CD14-positive monocyte (primary cell): Measurements from ENCODE around the gene MAP3K20. TPM values are rescaled to one million over a fixed set of nuclear protein-coding genes. Genes with fewer than 3 reads are reported as not detected.

Experiments used
- DNase-seq, 3 donors: peaks; one replicate each; pipeline ENCODE4 v3.0.0-alpha.2; 2011 to 2022
- H2AFZ ChIP-seq: 2 replicates; pipeline ENCODE4 v1.6.0; 2012; ENCODE audit warnings: mild to moderate bottlenecking, low read depth, low read length, inconsistent platforms; ENCODE audit not compliant: insufficient read depth, poor library complexity, severe bottlenecking
- H3K27ac ChIP-seq, 2 donors: 1 replicate in 1 of 2; 2 replicates in 1 of 2; pipeline ENCODE4 v1.5.1; 2012 to 2013; ENCODE audit warnings: low read length in 2 of 2, control low read depth in 1 of 2, inconsistent platforms in 1 of 2, low read depth in 1 of 2, mild to moderate bottlenecking in 1 of 2
- H3K27me3 ChIP-seq, 2 donors: one replicate each; pipeline versions ENCODE4 v1.6.0 to v1.6.1; 2011 to 2013; ENCODE audit warnings: low read length in 2 of 2; ENCODE audit not compliant: control insufficient read depth in 2 of 2, insufficient read depth in 2 of 2
- H3K36me3 ChIP-seq, 2 donors: replicated peaks in 1 of 2; 1 replicate in 1 of 2; 2 replicates in 1 of 2; pipeline versions ENCODE4 v1.5.1 to v1.6.1; 2012 to 2013; ENCODE audit warnings: low read length in 2 of 2, control low read depth in 1 of 2, inconsistent platforms in 1 of 2, mild to moderate bottlenecking in 1 of 2; ENCODE audit not compliant: insufficient read depth in 2 of 2, control insufficient read depth in 1 of 2
- H3K4me1 ChIP-seq, 2 donors: 1 replicate in 1 of 2; 2 replicates in 1 of 2; pipeline versions ENCODE4 v1.5.1 to v1.6.1; 2012 to 2013; ENCODE audit warnings: low read length in 2 of 2, control low read depth in 1 of 2, inconsistent platforms in 1 of 2, mild to moderate bottlenecking in 1 of 2, moderate library complexity in 1 of 2; ENCODE audit not compliant: insufficient read depth in 2 of 2, control insufficient read depth in 1 of 2
- H3K4me2 ChIP-seq: replicated peaks from 2 replicates; pipeline ENCODE3; 2012; ENCODE audit warnings: low read length, moderate library complexity, mild to moderate bottlenecking; ENCODE audit not compliant: poor library complexity, severe bottlenecking; ENCODE audit errors: extremely low read depth
- H3K4me3 ChIP-seq, 3 experiments: fragments of 200-600 bp in 1 of 3; sonication (generic) in 1 of 3; replicated peaks in 1 of 3; 1 replicate in 2 of 3; 2 replicates in 1 of 3; pipeline ENCODE4 v1.5.1; 2011 to 2013; ENCODE audit warnings: low read length in 3 of 3, mild to moderate bottlenecking in 3 of 3, control low read depth in 2 of 3, low read depth in 2 of 3, inconsistent platforms in 1 of 3, moderate library complexity in 1 of 3
- H3K79me2 ChIP-seq: 2 replicates; pipeline ENCODE4 v1.6.0; 2012; ENCODE audit warnings: mild to moderate bottlenecking, control low read depth, inconsistent platforms, low read length, moderate library complexity; ENCODE audit not compliant: insufficient read depth
- H3K9ac ChIP-seq: 2 replicates; pipeline ENCODE4 v1.6.0; 2017; ENCODE audit warnings: low read length, mild to moderate bottlenecking; ENCODE audit not compliant: insufficient read depth, poor library complexity, severe bottlenecking
- H3K9me3 ChIP-seq, 2 donors: replicated peaks in 1 of 2; 1 replicate in 1 of 2; 2 replicates in 1 of 2; pipeline versions ENCODE4 v1.5.1 to v1.6.1; 2012 to 2013; ENCODE audit warnings: low read length in 2 of 2, control low read depth in 1 of 2; ENCODE audit not compliant: control insufficient read depth in 1 of 2, insufficient read depth in 1 of 2
- H4K20me1 ChIP-seq: 2 replicates; pipeline ENCODE4 v1.6.0; 2012; ENCODE audit warnings: mild to moderate bottlenecking, low read length, control low read depth, moderate library complexity; ENCODE audit not compliant: insufficient read depth
- H3K27ac Mint-ChIP-seq, 7 donors: one replicate each; pipeline ENCODE4 v1.8.0; 2020; ENCODE audit warnings: mild to moderate bottlenecking in 7 of 7, mixed read lengths in 7 of 7, moderate library complexity in 6 of 7, inconsistent platforms in 2 of 7
- H3K27me3 Mint-ChIP-seq, 3 donors: one replicate each; pipeline ENCODE4 v1.8.0; 2021 to 2022; ENCODE audit warnings: low read depth in 3 of 3, mild to moderate bottlenecking in 3 of 3, mixed read lengths in 3 of 3, moderate library complexity in 3 of 3, inconsistent platforms in 1 of 3
- H3K36me3 Mint-ChIP-seq, 2 donors: one replicate each; pipeline ENCODE4 v1.8.0; 2020; ENCODE audit warnings: mixed read lengths in 2 of 2, inconsistent platforms in 1 of 2, mild to moderate bottlenecking in 1 of 2
- H3K4me1 Mint-ChIP-seq: one replicate; pipeline ENCODE4 v1.8.0; 2020; ENCODE audit warnings: mild to moderate bottlenecking, mixed read lengths
- H3K4me3 Mint-ChIP-seq, 2 donors: one replicate each; pipeline ENCODE4 v1.8.0; 2020; ENCODE audit warnings: mild to moderate bottlenecking in 2 of 2, mixed read lengths in 2 of 2, moderate library complexity in 1 of 2
- H3K9me3 Mint-ChIP-seq, 7 donors: one replicate each; pipeline ENCODE4 v1.8.0; 2020 to 2022; ENCODE audit warnings: mixed read lengths in 7 of 7, mild to moderate bottlenecking in 6 of 7, moderate library complexity in 6 of 7, inconsistent platforms in 2 of 7
- WGBS: methylation state at CpG from one replicate; pipeline ENCODE4 v1.1.5; 2013; ENCODE audit warnings: missing lambda C conversion rate; ENCODE audit not compliant: insufficient coverage; 5-methylcytosine and 5-hydroxymethylcytosine counted together
- intact Hi-C, 2 donors: fragments of 100-400 bp; cut with micrococcal nuclease; formaldehyde crosslinking; loops; one replicate each; pipeline versions ENCODE4 v1.15.0 to v1.15.1; 2023
- polyA plus RNA-seq, 3 donors: library from polyadenylated mRNA; depleted of rRNA in 1 of 3; unstranded in 2 of 3; stranded (reverse) in 1 of 3; fragments of 300-500 nt in 2 of 3; fragments of >200 nt in 1 of 3; fragmentation: Illumina TruSeq in 2 of 3; gene quantifications; 1 replicate in 2 of 3; 2 replicates in 1 of 3; pipeline ENCODE4 v1.2.3, GENCODE V29; 2012 to 2021
- TF ChIP-seq, protein P1 (sequence below): fragments of 200-600 bp; IDR thresholded peaks from one replicate; pipeline ENCODE4 v1.8.0; 2022; ENCODE audit warnings: antibody characterized with exemption, mild to moderate bottlenecking

The MAP3K20 gene
- polyA plus RNA-seq, 3 donors, result 14.3 to 30.7 (median 21.6) TPM

DNA sequence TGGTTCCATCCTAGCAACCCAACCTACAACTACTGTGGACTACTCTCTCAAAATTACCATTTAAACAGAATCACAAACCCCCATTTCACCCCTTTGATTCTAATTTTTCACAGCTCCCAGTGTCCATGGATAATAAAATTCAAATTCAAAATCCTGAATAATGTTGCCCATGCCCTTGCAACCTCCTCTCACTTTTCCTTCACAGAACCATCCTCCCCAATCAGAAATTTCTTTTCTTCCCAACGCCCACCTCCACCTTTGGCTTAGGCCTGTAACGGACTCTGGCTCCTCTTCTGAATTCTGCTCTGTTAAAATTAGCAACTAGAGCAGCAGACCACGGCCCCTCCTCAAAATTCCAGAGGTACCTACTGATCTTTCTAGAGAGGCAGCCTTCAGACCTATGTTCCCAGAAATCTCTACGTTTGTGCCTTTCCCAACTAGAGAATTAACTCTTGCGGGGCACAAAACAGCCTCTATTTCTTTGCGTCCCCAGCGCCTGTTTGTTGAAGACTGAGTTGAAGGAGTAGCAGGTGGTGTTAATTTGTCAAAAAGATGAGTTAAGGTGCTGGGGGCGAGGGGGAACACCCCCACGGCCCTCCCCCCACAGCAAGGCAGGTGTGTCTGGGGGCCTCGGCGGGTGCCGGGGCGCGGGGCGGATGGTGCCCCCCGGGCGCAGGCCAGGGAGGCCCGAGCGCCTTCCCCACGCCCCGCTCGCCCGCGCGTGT, 428 bp upstream of the MAP3K20 start:
- H3K27me3 Mint-ChIP-seq, result peaks cover 4 to 10% (median 7%) of the 10 kb centered on the region in 3 donors
- peak overlapping the region; percentile 77 to 89 for H3K4me3 Mint-ChIP-seq
- DNase-seq, result no peak
- peak overlapping the region; percentile 97 for H3K9ac ChIP-seq
- peaks cover 5 to 19% of the 10 kb centered on the region in 2 donors for H3K4me1 ChIP-seq
- H3K27me3 ChIP-seq, result no peaks in the 10 kb centered on the region
- no peaks in the 10 kb centered on the region for H3K9me3 Mint-ChIP-seq
- TF ChIP-seq, protein P1, sequence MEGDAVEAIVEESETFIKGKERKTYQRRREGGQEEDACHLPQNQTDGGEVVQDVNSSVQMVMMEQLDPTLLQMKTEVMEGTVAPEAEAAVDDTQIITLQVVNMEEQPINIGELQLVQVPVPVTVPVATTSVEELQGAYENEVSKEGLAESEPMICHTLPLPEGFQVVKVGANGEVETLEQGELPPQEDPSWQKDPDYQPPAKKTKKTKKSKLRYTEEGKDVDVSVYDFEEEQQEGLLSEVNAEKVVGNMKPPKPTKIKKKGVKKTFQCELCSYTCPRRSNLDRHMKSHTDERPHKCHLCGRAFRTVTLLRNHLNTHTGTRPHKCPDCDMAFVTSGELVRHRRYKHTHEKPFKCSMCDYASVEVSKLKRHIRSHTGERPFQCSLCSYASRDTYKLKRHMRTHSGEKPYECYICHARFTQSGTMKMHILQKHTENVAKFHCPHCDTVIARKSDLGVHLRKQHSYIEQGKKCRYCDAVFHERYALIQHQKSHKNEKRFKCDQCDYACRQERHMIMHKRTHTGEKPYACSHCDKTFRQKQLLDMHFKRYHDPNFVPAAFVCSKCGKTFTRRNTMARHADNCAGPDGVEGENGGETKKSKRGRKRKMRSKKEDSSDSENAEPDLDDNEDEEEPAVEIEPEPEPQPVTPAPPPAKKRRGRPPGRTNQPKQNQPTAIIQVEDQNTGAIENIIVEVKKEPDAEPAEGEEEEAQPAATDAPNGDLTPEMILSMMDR, result no peak
- 9% methylated on average over 15 of the region's 25 CpGs for WGBS
- intact Hi-C loops, result loop anchor here (5.0 to 10.0 kb wide), 3 partner anchors 33 to 50 kb away; no protein-coding TSS in a partner anchor
- H3K36me3 ChIP-seq, result no peaks in the 10 kb centered on the region
- H4K20me1 ChIP-seq, result peaks cover 11% of the 10 kb centered on the region
- peaks cover 24% of the 10 kb centered on the region for H3K4me1 Mint-ChIP-seq
- H3K9me3 ChIP-seq, result no peaks in the 10 kb centered on the region
- H3K79me2 ChIP-seq, result peaks cover 39% of the 10 kb centered on the region
- H3K27ac Mint-ChIP-seq, result peak overlapping the region; percentile 22 to 87 (median 78)
- peak overlapping the region; percentile 35 to 78 (median 58) for H3K4me3 ChIP-seq
- peak overlapping the region; percentile 65 for H2AFZ ChIP-seq
- peak overlapping the region; percentile 76 for H3K4me2 ChIP-seq
- H3K36me3 Mint-ChIP-seq, result peaks cover 5 to 7% of the 10 kb centered on the region in 2 donors
- H3K27ac ChIP-seq, result peak overlapping the region in 1 of 2 donors; percentile 94

DNA sequence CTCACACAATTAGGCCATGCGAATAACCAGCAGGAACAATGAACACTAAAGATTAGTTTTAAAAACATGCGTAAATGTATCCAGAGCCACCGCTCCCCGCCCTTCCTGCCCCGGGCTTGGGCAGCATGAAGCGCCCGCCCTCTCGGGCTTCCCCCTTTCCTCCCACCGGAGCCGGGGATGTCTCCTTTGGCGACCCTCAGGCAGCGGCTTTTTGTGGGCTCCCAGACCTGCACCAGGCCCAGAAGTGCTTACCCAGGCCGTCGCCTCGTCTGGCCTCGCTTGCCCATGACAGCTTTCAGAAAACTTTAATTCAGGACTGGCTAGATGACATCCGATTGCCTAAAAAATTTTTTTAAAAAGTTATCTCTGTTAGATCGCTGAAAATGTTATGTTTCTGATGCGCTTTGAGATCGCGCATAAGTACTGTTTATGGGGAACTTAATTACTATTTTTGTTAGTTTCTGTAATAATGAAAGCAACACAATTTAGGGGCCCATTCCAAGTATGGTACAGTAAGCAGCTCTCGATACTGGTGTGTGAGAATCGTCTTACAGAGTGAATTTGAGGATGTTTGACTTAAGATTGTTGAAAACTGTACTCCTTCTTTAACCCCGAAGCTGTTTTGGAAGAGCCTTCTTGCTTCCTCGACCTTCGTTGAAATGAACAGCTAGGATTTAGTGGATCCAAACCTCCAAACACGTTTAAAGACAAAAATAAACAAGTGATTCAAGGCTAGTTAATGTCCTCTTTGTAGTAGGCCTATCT, 1.1 kb downstream of the MAP3K20 start:
- Mint-ChIP-seq H3K27ac (peak overlapping the region; percentile 89 to 95 (median 93)), H3K36me3 (peaks cover 5 to 9% of the 10 kb centered on the region in 2 donors), H3K27me3 (peaks cover 3 to 4% (median 4%) of the 10 kb centered on the region in 3 donors), H3K4me3 (peak overlapping the region; percentile 91 to 95), H3K4me1 (peaks cover 24% of the 10 kb centered on the region), H3K9me3 (no peaks in the 10 kb centered on the region)
- H3K4me1 ChIP-seq, result peaks cover 5 to 19% of the 10 kb centered on the region in 2 donors
- peak overlapping the region; percentile 76 for H3K4me2 ChIP-seq
- no peaks in the 10 kb centered on the region for H3K36me3 ChIP-seq
- no peaks in the 10 kb centered on the region for H3K9me3 ChIP-seq
- H3K27me3 ChIP-seq, result no peaks in the 10 kb centered on the region
- H3K27ac ChIP-seq, result peak overlapping the region; percentile 56 to 94
- peak; percentile 21 to 36 (median 32) for DNase-seq
- H3K4me3 ChIP-seq, result peak overlapping the region; percentile 48 to 78 (median 58)
- intact Hi-C loops, result loop anchor here (5.0 to 10.0 kb wide), 3 partner anchors 34 to 52 kb away; no protein-coding TSS in a partner anchor
- TF ChIP-seq, protein P1, result no peak
- peaks cover 19% of the 10 kb centered on the region for H4K20me1 ChIP-seq
- peak overlapping the region; percentile 65 for H2AFZ ChIP-seq
- 2% methylated on average over 18 of the region's 27 CpGs for WGBS
- peak overlapping the region; percentile 97 for H3K9ac ChIP-seq
- H3K79me2 ChIP-seq, result peaks cover 53% of the 10 kb centered on the region
